ENCODE measurements around the gene RPS19.

DNA sequence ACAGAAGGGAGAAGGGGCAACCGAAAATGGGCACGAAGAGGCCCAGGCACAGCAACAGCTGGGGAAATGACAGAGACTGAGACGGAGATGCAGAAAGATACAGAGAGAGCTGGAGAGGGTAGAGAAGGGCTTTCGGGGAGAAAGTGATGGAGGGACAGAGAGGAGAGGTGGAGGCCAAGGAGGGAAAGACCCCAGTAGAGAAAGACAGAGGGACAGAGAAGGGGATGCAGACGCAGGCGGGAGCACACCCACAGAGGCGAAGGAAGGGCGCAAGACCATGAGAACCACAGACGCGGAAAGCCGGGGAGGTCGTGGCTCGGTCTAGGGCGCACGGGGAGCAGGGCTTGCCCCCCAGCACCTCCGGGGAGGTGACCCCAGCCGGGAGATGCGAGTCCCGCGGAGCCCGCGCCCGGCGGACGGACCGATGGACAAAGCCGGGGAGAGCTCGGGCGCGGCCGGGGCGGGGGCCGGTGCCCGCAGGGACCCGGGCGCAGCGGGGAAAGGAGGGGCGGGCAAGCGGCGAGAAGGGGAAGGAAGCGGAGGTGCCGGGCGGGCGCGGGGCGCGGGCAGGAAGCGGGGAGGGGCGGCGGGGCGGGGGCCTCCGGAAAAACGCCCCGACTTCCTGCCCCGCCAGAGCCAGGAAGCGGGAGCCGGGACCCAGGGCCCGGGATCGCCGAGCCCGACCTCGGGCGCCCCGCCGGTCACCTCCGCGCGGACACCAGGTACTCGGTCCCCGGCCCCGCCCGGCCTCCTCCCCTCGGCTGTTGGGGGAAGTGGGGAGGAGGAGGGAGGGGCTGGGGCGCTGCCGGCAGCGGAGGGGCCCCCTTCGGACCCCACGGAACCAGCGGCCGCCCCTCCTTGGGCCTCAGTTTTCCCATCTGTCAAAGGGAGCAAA lies 22.8 kb downstream of the RPS19 start, which contains the start of gene ARHGEF1:
- TF ChIP-seq CTCF (optimal IDR thresholded peaks at IDR 0.05 in 1 of 3, IDR thresholded peaks at IDR 0.05 in 1 of 3, conservative IDR thresholded peaks at IDR 0.05 in 1 of 3; ENCODE audit: extremely low read depth in 1 of 3, insufficient read depth in 2 of 3, low read length in 3 of 3) = no peak
- TF ChIP-seq EZH2 (IDR thresholded peaks at IDR 0.05; ENCODE audit: low read length) = no peak

All from keratinocyte (primary cell).